Loucy (cell line): ENCODE data around the gene SYN1.

Source experiments
- CTCF ChIP-seq: fragments of 200-600 bp; sonication (generic); conservative IDR thresholded peaks from 2 replicates; pipeline ENCODE4 v1.5.1; 2014; ENCODE audit warnings: mild to moderate bottlenecking, antibody characterized with exemption, low read length
- EZH2phosphoT487 ChIP-seq: fragments of 200-600 bp; IDR thresholded peaks from 2 replicates; pipeline ENCODE4 v1.6.1; 2018; ENCODE audit warnings: antibody characterized with exemption, mild to moderate bottlenecking, moderate library complexity, borderline replicate concordance

DNA sequence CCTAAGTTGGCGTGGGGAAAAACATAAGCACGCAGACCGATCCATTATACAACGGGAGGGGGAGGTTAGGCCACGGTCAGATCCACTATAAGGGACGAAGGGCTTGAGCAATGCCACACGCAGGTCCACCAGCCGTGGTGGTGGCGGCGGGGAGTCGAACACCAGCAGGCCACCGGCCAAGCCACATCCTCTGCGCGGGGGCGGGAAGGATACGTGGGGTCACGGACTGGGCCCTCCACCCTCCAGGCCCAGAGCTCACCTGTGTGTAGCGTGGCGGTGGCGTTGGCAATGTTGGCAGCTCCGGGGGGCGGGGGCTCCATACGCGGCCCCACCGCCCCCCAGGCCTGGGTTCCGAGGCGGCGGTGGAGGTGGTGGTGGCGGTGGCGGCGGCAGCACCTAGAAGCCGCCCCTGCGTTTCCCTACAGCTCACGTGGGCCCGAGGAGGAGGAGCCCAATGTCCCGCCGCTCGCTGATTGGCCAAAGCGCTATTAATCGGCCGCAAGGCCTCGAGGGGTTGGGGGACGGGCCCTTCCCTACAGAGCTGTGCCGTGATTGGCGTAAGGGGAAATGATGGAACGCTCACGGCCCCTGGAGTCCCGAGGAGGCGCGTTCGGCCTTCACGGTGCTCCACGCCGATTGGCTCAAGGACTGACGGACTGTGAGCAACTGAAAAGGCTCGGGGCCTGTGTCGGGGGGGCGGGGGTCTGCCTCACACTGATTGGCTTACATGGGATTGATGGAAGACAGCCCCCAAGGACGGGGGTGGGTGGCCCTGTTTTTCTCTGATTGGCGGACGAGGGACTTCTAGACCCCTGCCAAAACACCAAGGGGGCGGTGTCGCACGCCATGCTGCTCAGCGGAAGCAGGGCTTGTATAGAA is 30.7 kb upstream of the SYN1 start, which contains the start of gene ELK1:
- TF ChIP-seq CTCF, result no peak
- no peak for TF ChIP-seq EZH2phosphoT487
